GM23338 (cell line): ENCODE measurements around the gene SRGAP3. TPM values are rescaled to one million over a fixed set of nuclear protein-coding genes. Genes with fewer than 3 reads are reported as not detected.

Source experiments
- ATAC-seq: fragments of 200-7000 bp; cut with Tn5 transposase; 3 replicates; pipeline ENCODE4 v1.9.1; 2020
- DNase-seq: peaks from one replicate; pipeline ENCODE4 v3.0.0-alpha.2; 2015; ENCODE audit warnings: low spot score
- H2AFZ ChIP-seq: fragments of 200-600 bp; sonication (generic); 2 replicates; pipeline ENCODE4 v1.8.0; 2016; ENCODE audit warnings: antibody characterized with exemption, mild to moderate bottlenecking, moderate library complexity
- H3F3A ChIP-seq: fragments of 200-600 bp; sonication (generic); replicated peaks from 2 replicates; pipeline ENCODE4 v1.8.0; 2017; ENCODE audit warnings: antibody characterized with exemption, mixed run types, low read depth
- H3K27ac ChIP-seq: fragments of 200-600 bp; sonication (generic); 2 replicates; pipeline ENCODE4 v1.6.1; 2016; ENCODE audit warnings: low read depth
- H3K27me3 ChIP-seq: fragments of 200-600 bp; sonication (generic); 2 replicates; pipeline ENCODE4 v1.8.0; 2016; ENCODE audit warnings: mild to moderate bottlenecking, mixed run types, moderate library complexity; ENCODE audit not compliant: insufficient read depth
- H3K36me3 ChIP-seq: fragments of 200-600 bp; sonication (generic); 2 replicates; pipeline ENCODE4 v1.8.0; 2016; ENCODE audit warnings: mild to moderate bottlenecking; ENCODE audit not compliant: insufficient read depth
- H3K4me1 ChIP-seq: fragments of 200-600 bp; sonication (generic); 2 replicates; pipeline ENCODE4 v1.8.0; 2016; ENCODE audit warnings: mild to moderate bottlenecking, moderate library complexity; ENCODE audit not compliant: insufficient read depth
- H3K4me2 ChIP-seq: fragments of 200-600 bp; sonication (generic); 2 replicates; pipeline ENCODE4 v1.7.1; 2017; ENCODE audit warnings: mixed run types
- H3K4me3 ChIP-seq: fragments of 200-600 bp; sonication (generic); 2 replicates; pipeline ENCODE4 v1.6.1; 2016; ENCODE audit warnings: mixed run types
- H3K79me2 ChIP-seq: fragments of 200-600 bp; sonication (generic); replicated peaks from 2 replicates; pipeline ENCODE4 v1.8.0; 2017; ENCODE audit warnings: mild to moderate bottlenecking; ENCODE audit not compliant: insufficient read depth
- H3K9me2 ChIP-seq: fragments of 200-600 bp; sonication (generic); 2 replicates; pipeline ENCODE4 v1.8.0; 2017; ENCODE audit not compliant: insufficient read depth
- H4K20me1 ChIP-seq: fragments of 200-600 bp; sonication (generic); replicated peaks from 2 replicates; pipeline ENCODE4 v1.8.0; 2017; ENCODE audit warnings: mild to moderate bottlenecking; ENCODE audit not compliant: insufficient read depth
- H3K27ac Mint-ChIP-seq: 2 replicates; pipeline ENCODE4 v1.8.0; 2020; ENCODE audit warnings: inconsistent platforms, mild to moderate bottlenecking, moderate library complexity, mixed read lengths
- H3K27me3 Mint-ChIP-seq: 3 replicates; pipeline ENCODE4 v1.8.0; 2022; ENCODE audit warnings: low read depth, mild to moderate bottlenecking, moderate library complexity, mixed read lengths, inconsistent platforms; ENCODE audit not compliant: insufficient read depth, poor library complexity
- H3K36me3 Mint-ChIP-seq: 3 replicates; pipeline ENCODE4 v1.8.0; 2021; ENCODE audit warnings: low read depth, mild to moderate bottlenecking, inconsistent platforms, moderate library complexity, mixed read lengths
- H3K4me1 Mint-ChIP-seq: 3 replicates; pipeline ENCODE4 v1.8.0; 2020; ENCODE audit warnings: mild to moderate bottlenecking, inconsistent platforms, mixed read lengths
- H3K4me3 Mint-ChIP-seq: 3 replicates; pipeline ENCODE4 v1.8.0; 2021; ENCODE audit warnings: moderate library complexity, mild to moderate bottlenecking, inconsistent platforms, mixed read lengths
- H3K9me3 Mint-ChIP-seq: 3 replicates; pipeline ENCODE4 v1.8.0; 2020; ENCODE audit warnings: moderate library complexity, mild to moderate bottlenecking, inconsistent platforms, mixed read lengths
- CREB1 ChIP-seq: fragments of 250-450 bp; sonication (Bioruptor Pico); IDR thresholded peaks from 2 replicates; pipeline ENCODE4 v1.5.0; 2020; ENCODE audit warnings: low read depth, mild to moderate bottlenecking, moderate library complexity
- CTCF ChIP-seq, 2 experiments: fragments of 200-600 bp in 1 of 2; sonication (generic) in 1 of 2; conservative IDR thresholded peaks; 2 replicates each; pipeline versions ENCODE4 v1.5.1 to v1.6.1; 2016 to 2017; ENCODE audit warnings: antibody characterized with exemption in 2 of 2, low read depth in 2 of 2, mild to moderate bottlenecking in 2 of 2, moderate library complexity in 1 of 2
- ETS1 ChIP-seq: IDR thresholded peaks from 2 replicates; pipeline ENCODE4 v1.6.1; 2016; ENCODE audit warnings: antibody characterized with exemption
- EZH2 ChIP-seq: fragments of 200-600 bp; sonication (generic); IDR thresholded peaks from one replicate; pipeline ENCODE4 v1.8.0; 2017; ENCODE audit warnings: antibody characterized with exemption, mild to moderate bottlenecking, low read depth; ENCODE audit not compliant: unreplicated experiment
- EZH2phosphoT487 ChIP-seq: fragments of 200-600 bp; sonication (generic); IDR thresholded peaks from one replicate; pipeline ENCODE4 v1.8.1; 2018; ENCODE audit warnings: antibody characterized with exemption; ENCODE audit not compliant: unreplicated experiment
- JUNB ChIP-seq: IDR thresholded peaks from one replicate; pipeline ENCODE4 v1.6.1; 2016; ENCODE audit warnings: antibody characterized with exemption; ENCODE audit not compliant: unreplicated experiment
- NANOG ChIP-seq: IDR thresholded peaks from 2 replicates; pipeline ENCODE4 v1.6.1; 2016; ENCODE audit warnings: antibody characterized with exemption, borderline replicate concordance
- POLR2AphosphoS5 ChIP-seq: IDR thresholded peaks from 2 replicates; pipeline ENCODE4 v1.6.1; 2016; ENCODE audit warnings: antibody characterized with exemption, low read depth
- REST ChIP-seq: IDR thresholded peaks from one replicate; pipeline ENCODE4 v1.6.1; 2018; ENCODE audit warnings: antibody characterized with exemption; ENCODE audit not compliant: unreplicated experiment
- STAT1 ChIP-seq: IDR thresholded peaks from one replicate; pipeline ENCODE4 v1.6.1; 2016; ENCODE audit warnings: antibody characterized with exemption; ENCODE audit not compliant: unreplicated experiment
- ZNF114 ChIP-seq: fragments of 250-450 bp; sonication (Bioruptor Pico); IDR thresholded peaks from 2 replicates; pipeline ENCODE4 v1.5.0; 2020; ENCODE audit warnings: mild to moderate bottlenecking, moderate library complexity
- ZNF331 ChIP-seq: fragments of 250-450 bp; sonication (Bioruptor Pico); IDR thresholded peaks from 2 replicates; pipeline ENCODE4 v1.5.0; 2020; ENCODE audit warnings: low read depth, mild to moderate bottlenecking, moderate library complexity
- polyA plus RNA-seq: library from polyadenylated mRNA; unstranded; fragments of >200 nt; fragmentation: Nextera tagmentation; extraction: Ambion mirVana; gene quantifications from 2 replicates; pipeline ENCODE4 v1.2.1, GENCODE V29; 2016
- total RNA-seq: library from RNA; depleted of rRNA; stranded (reverse); fragments of >200 nt; shearing (Covaris generic); gene quantifications from 2 replicates; pipeline ENCODE4 v1.2.3, GENCODE V29; 2014

Gene SRGAP3
- total and polyA plus RNA-seq, 2 experiments from 2014 or later: 6.4 to 9.4 TPM

GRCh38 chr3:9202546-9202945 is 46.9 kb downstream of the SRGAP3 start (continued):
- TF ChIP-seq ZNF331 (CRISPR knock-in tag) (no peak), EZH2phosphoT487 (no peak), JUNB (no peak), STAT1 (no peak), POLR2AphosphoS5 (no peak), CREB1 (CRISPR knock-in tag) (no peak), ZNF114 (CRISPR knock-in tag) (no peak), ETS1 (no peak), CTCF (conservative IDR thresholded peaks at IDR 0.05; ENCODE audit: low read depth in 2 of 2) (no peak)

- no peaks in the 10 kb centered on the region for H3K9me3 Mint-ChIP-seq
- no peaks in the 10 kb centered on the region for H3K27me3 ChIP-seq
- TF ChIP-seq POLR2AphosphoS5: no peak
- no peak for TF ChIP-seq CREB1 (CRISPR knock-in tag)
- TF ChIP-seq STAT1: no peak
- no peak for TF ChIP-seq ZNF114 (CRISPR knock-in tag)
- no peak for TF ChIP-seq REST
- TF ChIP-seq JUNB: no peak
- TF ChIP-seq NANOG: no peak
- TF ChIP-seq EZH2: no peak
- TF ChIP-seq CTCF (conservative IDR thresholded peaks at IDR 0.05; ENCODE audit: low read depth in 2 of 2): no peak
Measured at GRCh38 chr3:9201955-9202354, 47.5 kb downstream of the SRGAP3 start.

More at GRCh38 chr3:9201955-9202354, 47.5 kb downstream of the SRGAP3 start:
- H3K79me2 ChIP-seq: no peaks in the 10 kb centered on the region
- no peaks in the 10 kb centered on the region for H3K36me3 Mint-ChIP-seq
- peak overlapping the region; percentile 3; the same call in 1 of the 2 replicates for H3K4me2 ChIP-seq
- peaks cover 34% of the 10 kb centered on the region for H3K4me1 ChIP-seq
- peaks cover 9% of the 10 kb centered on the region for H3K27me3 Mint-ChIP-seq
- no peak overlapping the region for H3K4me3 Mint-ChIP-seq
- no peak overlapping the region for H3K4me3 ChIP-seq
- no peak overlapping the region for H3K27ac Mint-ChIP-seq
- H2AFZ ChIP-seq: no peak overlapping the region
- ATAC-seq: no peak
- H3K36me3 ChIP-seq: no peaks in the 10 kb centered on the region
- H3F3A ChIP-seq: no peaks in the 10 kb centered on the region
- DNase-seq: no peak
- peaks cover 13% of the 10 kb centered on the region; the same call in 1 of the 2 replicates for H3K9me2 ChIP-seq
- no peak overlapping the region for H3K27ac ChIP-seq
- H3K4me1 Mint-ChIP-seq: peaks cover 44% of the 10 kb centered on the region
- H4K20me1 ChIP-seq: no peaks in the 10 kb centered on the region
